Heart left ventricle (tissue), 16 donors: Measurements from ENCODE around the gene SERPINB11. TPM values are rescaled to one million over a fixed set of nuclear protein-coding genes. Genes with fewer than 3 reads are reported as not detected.
"Not testable (repeated sequence)": the region's sequence is repeated elsewhere in the genome, so short reads cannot be mapped to it uniquely, and the experiment has no call there.

Source experiments
- ATAC-seq, 4 donors: fragments of 200-7000 bp; cut with Tn5 transposase; one replicate each; pipeline ENCODE4 v1.9.1; 2020 to 2022; ENCODE audit warnings: moderate library complexity in 4 of 4, mild to moderate bottlenecking in 3 of 4, moderate number of reproducible peaks in 1 of 4
- DNase-seq, 5 donors: peaks; one replicate each; pipeline ENCODE4 v3.0.0-alpha.2; 2020
- H3K27ac ChIP-seq, 12 donors: fragments of 200-600 bp; sonication (generic) in 4 of 12; one replicate each; pipeline versions ENCODE4 v1.5.0 to v1.8.0; 2016 to 2022; ENCODE audit warnings: mild to moderate bottlenecking in 2 of 12
- H3K27me3 ChIP-seq, 9 donors: fragments of 200-600 bp; sonication (generic) in 2 of 9; one replicate each; pipeline versions ENCODE4 v1.5.1 to v1.8.0; 2016 to 2022; ENCODE audit warnings: mild to moderate bottlenecking in 3 of 9
- H3K36me3 ChIP-seq, 9 donors: fragments of 200-600 bp; sonication (generic) in 2 of 9; one replicate each; pipeline versions ENCODE4 v1.5.0 to v1.8.0; 2018 to 2022; ENCODE audit warnings: mild to moderate bottlenecking in 2 of 9
- H3K4me1 ChIP-seq, 12 donors: fragments of 200-600 bp; sonication (generic) in 4 of 12; one replicate each; pipeline versions ENCODE4 v1.5.0 to v1.8.0; 2016 to 2022; ENCODE audit warnings: mild to moderate bottlenecking in 3 of 12
- H3K4me3 ChIP-seq, 12 donors: fragments of 200-600 bp; sonication (generic) in 4 of 12; one replicate each; pipeline versions ENCODE4 v1.5.0 to v1.8.0; 2017 to 2022; ENCODE audit warnings: mild to moderate bottlenecking in 9 of 12, moderate library complexity in 4 of 12
- H3K9me3 ChIP-seq, 12 donors: fragments of 200-600 bp; sonication (generic) in 4 of 12; one replicate each; pipeline versions ENCODE4 v1.5.0 to v1.8.0; 2016 to 2022; ENCODE audit warnings: mild to moderate bottlenecking in 1 of 12
- POLR2A ChIP-seq, 2 donors: fragments of 450-650 bp; IDR thresholded peaks; one replicate each; pipeline ENCODE4 v1.6.1; 2017; ENCODE audit warnings: antibody characterized with exemption in 2 of 2, mild to moderate bottlenecking in 2 of 2, moderate library complexity in 2 of 2
- WGBS, 4 donors: extraction: QIAGEN DNeasy Blood & Tissue Kit in 2 of 4; methylation state at CpG; one replicate each; pipeline versions ENCODE4 v1.1.5 to v1.1.7; 2013 to 2018; 5-methylcytosine and 5-hydroxymethylcytosine counted together
- intact Hi-C, 10 donors: fragments of 100-400 bp; cut with DNase I; formaldehyde crosslinking; loops; one replicate each; pipeline versions ENCODE4 v1.11.1 to v1.14.2; 2022
- long read RNA-seq, 3 donors: library from polyadenylated mRNA; unstranded; transcript quantifications; one replicate each; pipeline ENCODE4 v2.0.0, GENCODE V29; 2020 to 2021
- polyA plus RNA-seq, 2 donors: library from polyadenylated mRNA; stranded (reverse); fragments of 200-250 nt; gene quantifications; one replicate each; pipeline ENCODE4 v1.2.3, GENCODE V29; 2013
- total RNA-seq, 9 donors: library from RNA; depleted of rRNA in 2 of 9; stranded (reverse); fragments of >200 nt in 2 of 9; fragmentation: NEBNext Ultra II Directional in 3 of 9; extraction: Animal tissue kit (Norgen Biotek cat#: 25700) in 3 of 9; gene quantifications; one replicate each; pipeline versions ENCODE4 v1.1.0 to v1.2.4, GENCODE V29; 2016 to 2023
- TF ChIP-seq, protein P1 (sequence below), 12 donors: fragments of 200-600 bp; sonication (generic) in 4 of 12; IDR thresholded peaks; one replicate each; pipeline versions ENCODE4 v1.5.0 to v1.8.0; 2018 to 2022; ENCODE audit warnings: antibody characterized with exemption in 12 of 12, mild to moderate bottlenecking in 5 of 12
- donor health status: ischemic (EF 13 %, LVEDD 7.1; RV severe dilation, severe dysfunction).
- donor health status: healthy with polysubstance abuse.
- donor health status: DM: no; HTN: yes; CAD: no.
- donor health status: DM: no; HTN: no; CAD: no.
- donor health status: ischemic (EF 25% LVEDD 6.9; RV normal size, moderate dysfunction).
- donor health status: ischemic (EF 25% LVEDD 5.7; RV mildly dilated, moderate dysfunction).
- donor health status: healthy.
- donor health status: DM: yes; HTN: yes; CAD: no.
- donor health status: ischemic (EF 35%, LVEDD 5.7; RV mildly dilated, moderate dysfunction).
- donor health status: nonischemic (EF 11% LVEDD 7.7; RV severe dilation, severe dysfunction).
- donor health status: DM: yes; HTN: yes; CAD: no.
- donor health status: PGD.
- donor health status: ischemic (EF 29% LVEDD 5.4; RV normal size, mild dysfunction).
- donor health status: nonischemic (EF 23%, LVEDD 6.1; RV moderate dilation, normal function).

Gene SERPINB11, protein sequence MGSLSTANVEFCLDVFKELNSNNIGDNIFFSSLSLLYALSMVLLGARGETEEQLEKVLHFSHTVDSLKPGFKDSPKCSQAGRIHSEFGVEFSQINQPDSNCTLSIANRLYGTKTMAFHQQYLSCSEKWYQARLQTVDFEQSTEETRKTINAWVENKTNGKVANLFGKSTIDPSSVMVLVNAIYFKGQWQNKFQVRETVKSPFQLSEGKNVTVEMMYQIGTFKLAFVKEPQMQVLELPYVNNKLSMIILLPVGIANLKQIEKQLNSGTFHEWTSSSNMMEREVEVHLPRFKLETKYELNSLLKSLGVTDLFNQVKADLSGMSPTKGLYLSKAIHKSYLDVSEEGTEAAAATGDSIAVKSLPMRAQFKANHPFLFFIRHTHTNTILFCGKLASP
- total RNA-seq (not detected), polyA plus RNA-seq (not detected)
- long read RNA-seq, donor 1, result 0 reads
- long read RNA-seq, donor 2, result 0 reads
- long read RNA-seq, donor 3, result 0 reads

- TF ChIP-seq POLR2A (IDR thresholded peaks at IDR 0.05), result no peak
- no peaks in the 10 kb centered on the region for H3K27me3 ChIP-seq
- no peak for DNase-seq
- WGBS, 4 donors, result 72 to 83% (median 78%) methylated on average over 2 of the region's 2 CpGs
- no peak within 1 kb of the TSS for H3K4me3 ChIP-seq
- no peaks in the 10 kb centered on the region for H3K36me3 ChIP-seq
- no peak for ATAC-seq
- H3K27ac ChIP-seq, result no peak within 1 kb of the TSS
- intact Hi-C loops, result no loop called here
- no peaks in the 10 kb centered on the region for H3K4me1 ChIP-seq
- H3K9me3 ChIP-seq, result no peaks in the 10 kb centered on the region
Measured at GRCh38 chr18:63702660-63703059, at the start of gene SERPINB11. Gene SERPINB11, plus strand, starts transcription at chr18:63702960. Its CDS starts 7,234 bp downstream, at chr18:63710194.

DNA sequence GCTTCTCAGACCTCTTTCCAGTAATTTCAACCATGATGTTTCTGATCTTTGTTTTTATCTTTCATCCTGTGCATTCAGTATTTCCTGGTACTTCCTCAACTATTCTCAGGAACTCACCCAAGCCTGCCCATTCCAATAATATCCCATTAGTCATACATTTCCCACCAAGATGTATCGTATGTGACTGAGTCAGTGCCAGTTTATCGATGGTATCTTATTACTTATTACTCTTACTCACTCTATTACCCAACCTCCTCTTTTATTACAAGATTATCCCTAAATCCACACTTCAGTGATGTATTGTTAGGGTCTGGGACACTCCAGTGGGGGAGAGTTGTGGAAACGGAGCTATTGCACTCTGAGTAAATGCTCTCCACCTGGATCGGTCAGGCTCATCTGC is 43.8 kb upstream of the SERPINB11 start:
- not testable (repeated sequence) for DNase-seq, H3K36me3 ChIP-seq, ATAC-seq, H3K27me3 ChIP-seq, H3K4me3 ChIP-seq, H3K27ac ChIP-seq, H3K4me1 ChIP-seq, H3K9me3 ChIP-seq
- intact Hi-C loops, result loop anchor here in 1 of 10 donors (5.0 kb wide), 1 partner anchor 122 kb away; no protein-coding TSS in a partner anchor
- WGBS, 4 donors, result 78 to 88% (median 87%) methylated on average over 4 of the region's 4 CpGs

DNA sequence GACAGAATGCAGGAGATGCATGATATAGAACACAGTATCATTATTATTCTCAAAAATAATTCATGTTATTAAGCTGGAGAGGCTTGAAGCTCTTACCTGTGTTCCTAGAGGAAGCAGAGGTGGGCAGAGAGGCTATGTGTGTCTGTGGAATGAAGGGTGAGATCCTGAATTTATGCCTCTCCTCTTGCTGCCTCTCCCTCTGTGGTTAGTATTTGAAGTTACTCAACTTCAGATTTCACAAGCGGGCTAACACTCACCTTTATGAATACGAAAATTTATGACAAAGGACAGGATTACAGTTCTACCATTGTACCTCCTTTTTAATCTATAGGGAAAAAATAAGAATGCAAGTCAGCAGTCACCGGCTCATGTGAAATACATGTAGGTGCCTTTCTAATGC is 41.0 kb upstream of the SERPINB11 start, which contains the start of gene SERPINB3:
SERPINB3 (minus strand) TSS at position 144 of the 400 bp plus-strand sequence. CDS start 677 bp downstream, outside the sequence.
- H3K4me3 ChIP-seq, ATAC-seq, DNase-seq, H3K9me3 ChIP-seq, H3K27me3 ChIP-seq, H3K27ac ChIP-seq, H3K36me3 ChIP-seq, intact Hi-C loops, H3K4me1 ChIP-seq: not testable (repeated sequence)
- WGBS, 4 donors, result 69 to 86% (median 81%) methylated on average over 1 to 2 of the region's 3 CpGs

DNA sequence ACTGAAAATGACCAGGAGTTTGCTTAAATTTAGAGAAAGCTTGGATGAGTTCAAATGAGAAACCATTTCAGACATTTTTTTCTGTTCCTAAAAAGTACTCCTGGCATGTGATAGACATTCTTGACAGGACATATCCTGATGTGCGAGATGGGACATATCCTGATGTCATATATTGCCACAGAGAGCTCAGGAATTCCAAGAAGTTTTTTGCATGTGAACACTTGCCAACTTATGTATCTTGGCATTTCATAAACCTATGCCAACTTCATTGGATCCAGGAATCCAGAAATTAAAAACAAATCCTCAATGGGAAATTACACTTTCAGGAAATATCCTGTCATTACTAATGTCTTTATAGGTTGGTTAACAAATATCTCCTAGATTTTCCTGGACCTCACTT is 38.2 kb upstream of the SERPINB11 start:
- Histone ChIP-seq H3K4me1 (no peaks in the 10 kb centered on the region), H3K27ac (no peak overlapping the region), H3K9me3 (peaks cover 0 to 3% (median 0%) of the 10 kb centered on the region in 12 donors), H3K36me3 (no peaks in the 10 kb centered on the region), H3K27me3 (no peaks in the 10 kb centered on the region), H3K4me3 (no peak overlapping the region)
- TF ChIP-seq, protein P1, sequence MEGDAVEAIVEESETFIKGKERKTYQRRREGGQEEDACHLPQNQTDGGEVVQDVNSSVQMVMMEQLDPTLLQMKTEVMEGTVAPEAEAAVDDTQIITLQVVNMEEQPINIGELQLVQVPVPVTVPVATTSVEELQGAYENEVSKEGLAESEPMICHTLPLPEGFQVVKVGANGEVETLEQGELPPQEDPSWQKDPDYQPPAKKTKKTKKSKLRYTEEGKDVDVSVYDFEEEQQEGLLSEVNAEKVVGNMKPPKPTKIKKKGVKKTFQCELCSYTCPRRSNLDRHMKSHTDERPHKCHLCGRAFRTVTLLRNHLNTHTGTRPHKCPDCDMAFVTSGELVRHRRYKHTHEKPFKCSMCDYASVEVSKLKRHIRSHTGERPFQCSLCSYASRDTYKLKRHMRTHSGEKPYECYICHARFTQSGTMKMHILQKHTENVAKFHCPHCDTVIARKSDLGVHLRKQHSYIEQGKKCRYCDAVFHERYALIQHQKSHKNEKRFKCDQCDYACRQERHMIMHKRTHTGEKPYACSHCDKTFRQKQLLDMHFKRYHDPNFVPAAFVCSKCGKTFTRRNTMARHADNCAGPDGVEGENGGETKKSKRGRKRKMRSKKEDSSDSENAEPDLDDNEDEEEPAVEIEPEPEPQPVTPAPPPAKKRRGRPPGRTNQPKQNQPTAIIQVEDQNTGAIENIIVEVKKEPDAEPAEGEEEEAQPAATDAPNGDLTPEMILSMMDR (IDR thresholded peaks at IDR 0.05), result no peak
- no peak for TF ChIP-seq POLR2A (IDR thresholded peaks at IDR 0.05)
- no peak for DNase-seq
- 71 to 87% (median 82%) methylated on average over 1 of the region's 1 CpG for WGBS, 4 donors
- no peak for ATAC-seq
- intact Hi-C loops, result no loop called here

- Histone ChIP-seq H3K36me3 (no peaks in the 10 kb centered on the region), H3K9me3 (peaks cover 0 to 4% (median 0%) of the 10 kb centered on the region in 12 donors), H3K4me1 (no peaks in the 10 kb centered on the region), H3K4me3 (no peak overlapping the region), H3K27ac (no peak overlapping the region), H3K27me3 (no peaks in the 10 kb centered on the region)
- DNase-seq (no peak), ATAC-seq (no peak)
- WGBS, 4 donors, result 28 to 31% (median 29%) methylated on average over 5 of the region's 5 CpGs
- intact Hi-C loops, result no loop called here
- TF ChIP-seq, protein P1 (IDR thresholded peaks at IDR 0.05), result peak in 1 of 12 donors; percentile 14
- no peak for TF ChIP-seq POLR2A (IDR thresholded peaks at IDR 0.05)
Measured at GRCh38 chr18:63676526-63677323, 26.0 kb upstream of the SERPINB11 start.
